Measurements from ENCODE around the gene RGS5.

RGS5 gene

GRCh38 chr1:163178628-163179027 lies 24.1 kb downstream of the RGS5 start:
- DNase-seq, result no peak

DNA sequence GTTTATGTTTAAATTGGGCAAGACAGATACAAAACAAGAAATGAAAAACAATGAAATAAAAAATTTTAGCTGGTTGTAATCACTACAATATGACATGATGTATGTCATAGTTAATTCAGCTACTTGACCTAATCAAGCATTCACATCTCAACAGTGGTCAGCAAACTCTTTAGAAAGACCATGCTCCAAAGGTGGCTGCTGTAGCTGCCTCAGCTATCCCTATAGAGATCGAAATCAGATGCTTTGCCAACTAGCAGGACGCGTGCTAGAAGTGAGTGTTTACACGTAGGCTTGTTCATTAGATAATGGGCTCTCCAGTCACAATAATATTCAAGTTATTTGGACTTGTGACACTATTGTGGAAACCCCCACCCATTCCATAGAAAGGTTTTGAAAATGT lies 25.9 kb downstream of the RGS5 start:
- no peak for DNase-seq

DNA sequence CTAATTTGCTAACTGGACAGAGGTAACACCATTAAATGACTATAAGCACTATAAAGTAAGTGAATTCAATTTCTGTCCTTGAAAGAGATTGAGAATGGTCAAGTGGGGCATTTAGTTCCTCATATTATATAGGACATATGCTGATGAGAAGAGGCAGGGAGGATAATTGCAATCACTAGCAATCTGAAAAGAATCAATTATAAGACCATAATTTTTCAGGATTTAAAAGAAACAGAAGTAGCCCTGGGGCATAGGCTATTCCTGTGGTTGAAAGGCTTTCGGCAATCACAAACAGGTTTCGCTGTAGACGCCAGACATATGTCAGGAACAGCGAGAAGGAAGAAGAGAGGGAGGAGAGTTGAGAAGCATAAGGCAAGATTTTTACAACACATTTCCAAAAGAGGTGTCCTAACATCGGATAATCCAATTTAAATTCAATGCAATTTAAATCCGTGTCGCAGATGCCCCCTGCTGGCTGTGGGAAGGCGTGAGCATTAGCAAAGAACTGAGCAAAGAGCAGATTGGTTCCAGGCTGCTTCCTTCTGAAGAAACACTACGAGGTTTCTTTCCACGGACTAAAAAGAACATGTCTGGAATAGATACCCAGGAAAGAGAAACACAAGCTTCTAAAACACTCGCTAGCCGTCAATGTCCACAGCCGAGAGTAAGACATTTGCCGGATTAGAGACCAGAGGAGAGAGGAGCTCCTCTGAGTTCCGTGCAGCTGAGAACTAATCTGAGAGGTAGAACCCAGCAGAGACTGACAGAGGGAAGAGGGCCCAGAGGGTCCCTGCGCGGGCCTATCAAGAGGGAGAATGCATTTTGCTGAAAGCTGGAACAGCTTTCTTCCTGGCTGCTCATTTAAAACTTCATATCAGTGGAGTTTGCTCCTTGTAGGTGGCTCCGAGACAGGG lies 27.9 kb downstream of the RGS5 start:
- peak; percentile 34 to 89 (median 70) for DNase-seq

DNA sequence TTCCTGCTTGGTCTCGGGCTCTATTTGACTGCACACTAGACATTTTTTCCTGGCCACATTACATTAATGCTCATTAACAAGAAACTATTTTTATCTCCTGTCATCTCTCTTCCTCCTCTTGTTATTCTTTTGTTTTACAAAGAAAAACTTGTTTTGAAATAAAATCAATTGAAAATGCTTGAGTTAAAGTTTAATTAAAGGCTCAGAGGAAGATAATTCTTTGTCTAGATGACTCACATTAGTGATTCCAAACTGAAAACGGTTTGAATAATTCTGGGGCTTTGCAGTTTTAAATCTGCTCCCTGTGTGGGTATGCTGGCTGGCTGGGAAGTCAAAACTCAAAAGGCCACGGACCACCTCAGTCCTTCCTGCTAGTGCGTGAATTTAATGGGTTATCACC lies 29.6 kb downstream of the RGS5 start:
- no peak for DNase-seq

DNA sequence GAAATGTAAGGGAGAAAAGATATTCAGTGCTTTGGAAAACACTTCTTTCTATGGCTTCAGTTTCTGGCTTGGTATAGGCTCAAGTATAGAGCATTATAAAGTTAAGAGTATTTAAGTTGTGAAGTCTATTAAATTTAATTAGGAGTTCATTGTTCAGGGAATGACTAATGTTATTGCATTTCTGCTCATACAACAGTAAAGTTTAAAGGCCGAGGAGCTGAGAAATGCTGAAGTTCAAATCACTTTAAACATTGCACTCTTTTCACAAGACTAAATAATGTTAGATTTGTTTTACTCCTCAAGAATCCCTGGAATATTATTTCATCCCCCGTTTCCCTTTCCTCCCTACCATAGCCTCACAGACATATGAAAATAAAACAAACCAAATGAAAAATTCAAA lies 30.1 kb downstream of the RGS5 start:
- no peak for DNase-seq

- DNase-seq, result no peak
Observed at GRCh38 chr1:163171826-163172225, 30.9 kb downstream of the RGS5 start.

GRCh38 chr1:163170975-163171676 lies 31.6 kb downstream of the RGS5 start:
- DNase-seq, result peak in 1 of 3 experiments; percentile 28

GRCh38 chr1:163170331-163170730 lies 32.4 kb downstream of the RGS5 start:
- DNase-seq, result no peak

DNA sequence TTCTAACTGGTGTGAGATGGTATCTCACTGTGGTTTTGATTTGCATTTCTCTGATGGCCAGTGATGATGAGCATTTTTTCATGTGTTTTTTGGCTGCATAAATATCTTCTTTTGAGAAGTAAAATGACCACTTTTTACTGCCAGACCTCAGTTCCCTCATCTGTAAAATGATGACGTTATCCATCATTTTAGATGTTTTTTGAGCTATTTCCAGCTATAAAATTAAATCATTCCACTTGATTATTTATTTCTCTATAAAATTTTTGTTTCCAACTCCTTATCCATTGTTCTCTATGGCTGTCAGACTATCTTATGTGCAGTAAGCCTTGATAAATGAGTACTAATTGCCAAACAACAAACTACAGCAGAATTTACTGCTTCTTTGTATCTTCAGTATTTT lies 33.2 kb downstream of the RGS5 start:
- no peak for DNase-seq

- DNase-seq, result peak in 2 of 3 experiments; percentile 53 to 57
Observed at GRCh38 chr1:163168053-163168452, 34.7 kb downstream of the RGS5 start.

DNA sequence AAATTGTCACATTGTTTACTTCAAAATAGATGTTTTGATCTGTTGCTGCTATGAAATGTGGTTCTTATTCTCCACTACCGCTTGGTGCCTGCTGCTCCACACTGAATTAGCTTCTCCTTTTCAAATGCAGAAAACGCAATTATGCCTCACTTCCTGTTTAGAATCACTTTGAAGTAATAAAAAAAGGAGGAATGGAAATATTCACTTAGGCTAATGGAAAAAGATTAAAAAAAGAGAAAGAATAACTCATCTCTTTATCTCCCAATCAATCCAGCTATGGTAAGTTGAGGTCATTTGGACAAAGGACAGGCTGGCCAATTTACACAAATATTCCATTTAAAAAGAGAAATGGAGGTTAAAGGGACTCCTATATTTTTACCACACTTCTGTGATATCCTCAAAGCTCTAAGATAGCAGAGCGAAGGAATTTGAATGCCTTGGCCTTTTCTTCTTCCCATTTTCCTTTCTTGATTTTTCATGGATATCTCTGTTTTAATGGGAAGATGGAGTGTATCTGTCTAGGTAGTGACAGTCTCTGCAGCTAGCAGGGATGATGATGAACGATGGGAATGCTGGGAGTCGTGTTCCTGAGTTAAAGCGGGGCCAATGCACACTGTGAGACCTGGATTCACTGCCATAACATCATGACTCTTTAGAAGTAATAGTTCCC lies 35.7 kb downstream of the RGS5 start:
- no peak for DNase-seq

- DNase-seq, result no peak
Observed at GRCh38 chr1:163165119-163165518, 37.6 kb downstream of the RGS5 start.

GRCh38 chr1:163163881-163164582 lies 38.7 kb downstream of the RGS5 start:
- DNase-seq, result peak in 2 of 3 experiments; percentile 31 to 79

DNA sequence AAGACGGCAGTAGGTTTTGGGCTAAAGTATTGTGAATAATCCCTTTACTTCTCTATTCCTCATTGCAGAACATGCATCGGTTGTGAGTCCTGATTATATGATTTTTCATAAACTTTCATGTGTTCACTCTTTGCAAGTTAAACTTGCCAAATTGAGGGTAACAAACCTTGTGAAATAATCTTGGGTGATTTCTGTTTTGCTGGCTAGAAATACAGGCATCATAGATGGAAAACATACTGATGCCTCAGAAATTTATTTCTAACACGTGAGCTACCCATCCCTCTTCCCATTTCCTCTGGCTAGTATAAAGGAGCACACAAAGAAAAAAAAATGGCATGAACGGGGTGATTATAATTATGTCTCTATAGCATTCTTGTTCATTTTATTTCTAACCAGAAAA lies 39.6 kb downstream of the RGS5 start:
- DNase-seq, result no peak

- peak in 1 of 3 experiments; percentile 36 for DNase-seq
Observed at GRCh38 chr1:163162381-163162914, 40.3 kb downstream of the RGS5 start.

- no peak for DNase-seq
Observed at GRCh38 chr1:163161841-163162240, 40.9 kb downstream of the RGS5 start.

DNA sequence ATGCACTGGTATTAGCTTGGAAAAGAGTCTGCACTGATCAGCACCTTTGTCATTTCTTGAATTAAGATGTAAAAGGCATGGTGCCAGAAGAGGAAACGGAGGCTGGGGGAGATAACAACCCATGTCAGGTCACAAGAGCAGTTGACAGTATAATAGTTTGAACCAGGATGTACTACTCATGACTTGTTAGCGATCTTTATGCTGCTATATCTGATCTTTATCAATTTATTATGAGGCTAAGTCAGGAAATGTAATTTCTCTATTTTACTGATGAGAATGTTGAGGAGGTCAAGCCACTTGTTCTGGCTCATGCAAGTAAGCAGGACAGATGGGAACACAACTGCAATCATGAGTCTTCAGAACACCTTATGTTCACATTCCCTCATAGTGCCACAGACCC lies 41.4 kb downstream of the RGS5 start:
- no peak for DNase-seq

DNA sequence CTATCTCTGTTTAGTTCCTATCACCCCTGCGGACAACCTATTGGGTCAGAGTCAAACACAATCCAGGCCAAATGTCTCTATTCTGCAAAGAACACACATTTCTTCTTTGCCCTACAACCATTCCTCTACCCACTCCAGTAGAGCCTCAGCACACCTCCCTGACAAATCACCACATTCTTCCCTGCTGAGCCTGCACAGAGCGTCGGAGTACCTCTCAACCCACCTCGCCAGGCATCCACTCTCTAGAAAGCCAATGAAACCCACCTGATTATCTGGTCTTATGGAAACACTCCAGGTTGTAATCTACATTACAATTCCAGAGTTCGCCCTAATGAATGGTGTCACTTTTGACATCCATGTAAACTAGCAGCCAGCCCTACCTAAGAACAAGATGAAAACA lies 47.1 kb downstream of the RGS5 start:
- DNase-seq, result no peak

DNA sequence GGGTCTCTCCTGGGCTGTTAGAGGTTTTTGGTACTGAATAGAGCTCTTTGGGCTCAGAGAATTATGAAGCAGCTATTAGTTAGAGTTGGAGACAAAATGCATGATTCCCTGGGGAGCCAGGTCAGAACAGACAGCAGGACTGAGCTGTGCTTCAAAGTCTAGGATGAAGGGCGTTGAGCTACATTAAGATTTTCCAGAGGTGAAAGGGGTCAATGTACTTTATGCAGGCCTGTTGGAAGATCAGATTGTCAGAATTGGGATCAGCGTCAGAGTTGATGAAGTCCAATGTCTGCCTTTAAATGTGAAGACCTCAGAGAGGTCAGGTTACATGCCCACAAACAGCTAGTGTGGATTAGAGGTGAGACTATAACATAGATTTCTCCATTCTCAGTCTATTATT lies 53.8 kb downstream of the RGS5 start:
- no peak for DNase-seq

DNA sequence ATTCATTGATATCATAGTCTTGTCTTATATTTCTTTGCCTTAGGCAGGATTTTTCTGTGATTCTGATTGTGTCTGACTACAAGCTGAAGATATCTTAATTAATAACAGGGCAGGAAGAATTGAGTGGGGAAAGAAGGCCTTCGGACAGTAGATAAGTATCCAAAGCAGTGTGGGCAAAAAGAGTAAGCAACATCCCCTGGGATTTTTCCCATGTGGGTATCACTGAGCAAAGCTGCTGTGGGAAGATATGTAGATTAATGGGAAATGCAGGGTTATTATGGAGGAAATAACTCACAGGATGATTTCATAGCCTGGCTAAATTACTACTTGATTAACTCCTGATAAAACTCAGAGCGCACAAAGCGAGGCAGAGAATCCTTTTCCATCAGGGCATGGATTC lies 55.7 kb downstream of the RGS5 start:
- DNase-seq, result no peak

DNA sequence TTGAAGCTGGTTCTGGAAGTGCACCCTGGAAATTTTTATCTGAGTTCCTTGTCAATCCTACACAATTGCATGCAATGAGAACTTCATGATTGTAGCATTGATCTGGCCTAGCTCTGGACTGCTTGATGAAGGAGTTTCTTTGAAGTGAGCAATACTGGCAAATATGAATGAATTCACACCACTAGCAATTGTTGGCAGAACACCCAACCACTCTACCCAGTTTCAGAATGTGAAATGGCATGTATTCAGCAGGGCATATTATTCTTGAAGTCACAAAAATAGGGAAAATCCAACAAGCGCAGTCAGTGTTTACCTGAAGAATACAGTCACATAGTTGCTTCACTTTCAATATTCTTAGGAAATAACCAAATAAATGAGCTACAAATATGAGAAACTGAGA lies 57.3 kb downstream of the RGS5 start:
- DNase-seq, result no peak

DNA sequence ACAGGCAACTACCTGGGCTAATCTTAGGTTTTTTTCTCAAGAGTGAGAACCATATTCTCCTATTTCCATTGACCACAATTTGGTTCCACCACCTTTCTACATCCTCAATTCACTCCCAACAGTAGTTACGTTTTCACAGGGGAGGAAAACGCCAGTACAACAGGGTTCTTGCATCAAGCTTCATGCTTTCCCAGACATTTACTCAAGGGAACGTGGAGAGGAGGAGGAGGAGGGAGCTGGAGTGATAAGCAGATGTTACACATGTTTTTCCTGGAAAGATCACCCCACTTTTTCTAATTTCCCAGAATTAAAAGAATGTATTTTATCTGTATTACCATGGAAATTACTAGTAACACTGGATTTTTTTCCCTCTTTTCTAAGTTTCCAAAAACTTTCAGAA lies 58.3 kb downstream of the RGS5 start:
- no peak for DNase-seq

GRCh38 chr1:163142152-163142551 lies 60.6 kb downstream of the RGS5 start:
- DNase-seq, result no peak
